GM19438 (cell line): Measurements from ENCODE around the gene CAPN2.
A peak's percentile ranks its signal among the peaks of the same experiment; 100 is the strongest.
"Not testable (repeated sequence)": the region's sequence is repeated elsewhere in the genome, so short reads cannot be mapped to it uniquely, and the experiment has no call there.

Experiments
- ATAC-seq: cut with Tn5 transposase; IDR thresholded peaks from one replicate; pipeline ENCODE4 v1.9.1; 2021; ENCODE audit warnings: low read depth; ENCODE audit not compliant: unreplicated experiment

Gene CAPN2

GRCh38 chr1:223736638-223737037 is 24.3 kb downstream of the CAPN2 start:
- not testable (repeated sequence) for ATAC-seq

GRCh38 chr1:223737342-223737741 is 25.0 kb downstream of the CAPN2 start:
- no peak for ATAC-seq

DNA sequence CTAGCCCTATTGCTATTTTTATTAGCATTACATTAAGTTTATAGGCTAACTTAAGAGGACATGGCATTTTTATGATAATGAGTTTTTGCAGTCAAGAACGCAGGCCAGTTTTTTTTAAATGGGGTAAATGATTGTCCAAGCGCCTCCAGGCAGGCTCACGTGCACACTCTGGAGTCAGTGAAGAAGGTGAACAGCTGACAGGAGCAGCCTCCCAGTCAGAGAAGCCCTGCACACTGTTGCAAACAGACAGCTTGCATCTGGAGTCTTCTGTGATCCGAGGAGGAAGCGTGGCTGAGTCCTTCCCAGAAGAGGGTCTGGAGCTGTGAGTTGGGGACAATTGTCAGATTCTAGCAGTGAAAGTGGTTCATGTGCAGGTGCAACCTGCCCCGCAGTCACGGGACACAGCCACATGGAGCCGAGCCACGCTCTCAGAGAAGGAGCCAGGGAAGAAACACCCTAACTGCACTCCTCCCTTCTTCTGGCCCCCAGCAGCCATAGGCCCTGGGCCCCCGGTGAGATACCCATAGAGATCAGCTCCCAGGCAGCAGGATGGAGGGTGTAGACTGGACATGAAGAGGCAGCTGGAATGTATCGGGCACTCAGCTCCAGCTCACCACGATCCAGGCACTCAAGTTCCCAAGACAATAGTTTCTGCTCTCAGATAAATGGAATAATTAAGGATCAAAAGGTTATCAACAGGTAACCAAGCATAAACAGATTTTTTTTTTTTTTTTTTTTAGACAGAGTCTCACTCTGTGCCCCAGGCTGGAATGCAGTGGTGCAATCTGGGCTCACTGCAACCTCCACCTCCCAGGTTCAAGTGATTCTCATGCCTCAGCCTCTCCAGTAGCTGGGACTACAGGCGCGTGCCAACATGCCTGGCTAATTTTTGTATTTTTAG is 26.4 kb downstream of the CAPN2 start:
- no peak for ATAC-seq

DNA sequence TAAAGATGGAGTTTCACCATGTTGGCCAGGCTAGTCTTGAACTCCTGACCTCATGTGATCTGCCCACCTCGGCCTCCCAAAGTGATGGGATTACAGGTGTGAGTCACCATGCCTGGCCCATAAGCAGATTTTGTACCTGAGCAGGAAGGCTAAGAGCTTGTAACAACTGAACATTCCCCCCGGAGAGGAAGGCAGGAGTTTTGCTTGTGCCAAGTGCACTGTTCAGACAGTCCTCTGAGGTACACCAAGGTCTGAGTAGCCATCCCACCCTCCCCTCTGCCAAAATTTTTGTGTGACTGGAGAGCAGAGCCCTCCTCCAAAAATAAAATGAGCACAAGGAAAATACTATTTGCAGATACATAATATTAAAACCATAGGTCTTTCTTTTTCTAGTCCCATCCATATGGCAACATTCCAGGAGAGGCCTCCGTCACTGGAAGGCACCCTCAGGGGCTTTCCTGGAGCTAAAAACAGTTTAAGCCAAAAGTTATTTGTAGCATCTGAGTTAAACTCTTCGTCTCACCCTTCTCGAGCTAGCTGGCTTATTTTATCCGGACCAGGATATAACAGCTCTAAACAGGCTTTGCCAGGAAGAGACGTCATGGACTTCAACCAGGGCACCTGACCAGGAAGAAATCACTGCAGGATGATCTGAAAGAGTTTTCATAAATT is 27.2 kb downstream of the CAPN2 start:
- no peak for ATAC-seq

GRCh38 chr1:223740038-223740736 is 27.8 kb downstream of the CAPN2 start:
- ATAC-seq: not testable (repeated sequence)

DNA sequence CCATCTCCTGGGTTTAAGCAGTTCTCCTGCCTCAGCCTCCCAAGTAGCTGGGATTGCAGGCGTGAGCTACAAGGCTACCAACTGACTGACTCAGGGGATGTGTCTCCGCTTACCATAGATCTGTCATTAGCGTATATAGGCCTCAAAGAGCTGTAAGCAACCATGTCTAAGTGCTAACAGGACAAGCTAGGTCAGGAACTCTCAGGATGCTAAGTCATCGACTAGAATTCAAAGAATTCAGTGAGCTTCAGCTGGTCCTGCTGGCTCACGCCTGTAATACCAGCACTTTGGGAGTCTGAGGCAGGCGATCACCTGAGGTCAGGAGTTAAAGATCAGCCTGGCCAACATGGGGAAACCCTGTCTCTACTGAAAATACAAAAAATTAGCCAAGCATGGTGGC is 29.5 kb downstream of the CAPN2 start:
- no peak for ATAC-seq

DNA sequence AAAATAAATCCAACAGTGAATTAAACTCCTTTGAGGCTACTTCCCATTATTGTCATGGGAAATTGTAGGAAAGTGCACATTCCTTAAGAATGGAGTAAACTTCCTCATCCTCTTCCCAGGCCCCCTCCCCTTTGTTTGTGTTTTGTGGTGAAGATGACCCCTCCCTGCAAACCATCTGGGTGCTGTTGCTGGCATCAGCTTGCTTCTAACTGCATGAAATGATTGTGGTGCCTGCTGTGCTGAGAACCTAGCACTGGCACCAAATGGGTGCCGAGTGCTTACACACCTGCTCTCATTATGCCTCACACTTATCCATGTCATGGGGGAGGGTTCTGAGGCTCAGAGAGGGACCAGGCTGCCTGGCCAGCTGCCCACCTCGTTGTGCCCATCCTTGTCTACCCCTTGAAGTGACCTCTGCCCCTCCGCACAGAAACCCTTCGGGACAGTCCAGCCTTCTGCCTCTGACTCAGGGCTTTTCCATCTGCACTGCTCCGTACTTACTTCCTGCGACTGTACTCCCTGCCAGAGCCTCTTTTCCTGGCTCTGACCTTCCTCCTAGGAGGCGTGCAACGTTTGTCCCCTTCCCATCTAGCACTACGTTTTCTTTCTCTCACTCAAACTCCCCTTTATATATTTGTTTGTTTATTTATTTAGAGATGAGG is 30.6 kb downstream of the CAPN2 start:
- no peak for ATAC-seq

- ATAC-seq: no peak
Measured at GRCh38 chr1:223745731-223746130, 33.4 kb downstream of the CAPN2 start.

- ATAC-seq: no peak
Measured at GRCh38 chr1:223747838-223748335, 35.5 kb downstream of the CAPN2 start.

DNA sequence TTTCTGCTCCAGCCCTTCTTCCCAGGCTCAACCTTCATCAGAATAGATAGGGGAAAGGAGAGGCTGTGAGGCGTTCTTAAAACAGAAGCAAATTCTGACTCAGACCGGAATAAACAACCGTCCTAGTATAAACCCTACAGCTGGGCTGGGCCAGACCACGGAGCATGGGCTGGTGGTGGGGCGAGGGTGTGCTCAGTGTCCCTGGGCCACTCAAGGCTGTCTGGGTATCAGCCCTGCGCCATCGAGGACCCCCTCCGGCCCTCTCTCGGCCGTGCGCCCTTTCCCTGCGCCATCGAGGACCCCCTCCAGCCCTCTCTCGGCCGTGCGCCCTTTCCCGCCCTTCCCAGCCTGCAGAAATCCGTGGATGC is 36.0 kb downstream of the CAPN2 start:
- ATAC-seq: peak; percentile 55

- ATAC-seq: peak; percentile 59
Measured at GRCh38 chr1:223748773-223749733, 36.7 kb downstream of the CAPN2 start.

DNA sequence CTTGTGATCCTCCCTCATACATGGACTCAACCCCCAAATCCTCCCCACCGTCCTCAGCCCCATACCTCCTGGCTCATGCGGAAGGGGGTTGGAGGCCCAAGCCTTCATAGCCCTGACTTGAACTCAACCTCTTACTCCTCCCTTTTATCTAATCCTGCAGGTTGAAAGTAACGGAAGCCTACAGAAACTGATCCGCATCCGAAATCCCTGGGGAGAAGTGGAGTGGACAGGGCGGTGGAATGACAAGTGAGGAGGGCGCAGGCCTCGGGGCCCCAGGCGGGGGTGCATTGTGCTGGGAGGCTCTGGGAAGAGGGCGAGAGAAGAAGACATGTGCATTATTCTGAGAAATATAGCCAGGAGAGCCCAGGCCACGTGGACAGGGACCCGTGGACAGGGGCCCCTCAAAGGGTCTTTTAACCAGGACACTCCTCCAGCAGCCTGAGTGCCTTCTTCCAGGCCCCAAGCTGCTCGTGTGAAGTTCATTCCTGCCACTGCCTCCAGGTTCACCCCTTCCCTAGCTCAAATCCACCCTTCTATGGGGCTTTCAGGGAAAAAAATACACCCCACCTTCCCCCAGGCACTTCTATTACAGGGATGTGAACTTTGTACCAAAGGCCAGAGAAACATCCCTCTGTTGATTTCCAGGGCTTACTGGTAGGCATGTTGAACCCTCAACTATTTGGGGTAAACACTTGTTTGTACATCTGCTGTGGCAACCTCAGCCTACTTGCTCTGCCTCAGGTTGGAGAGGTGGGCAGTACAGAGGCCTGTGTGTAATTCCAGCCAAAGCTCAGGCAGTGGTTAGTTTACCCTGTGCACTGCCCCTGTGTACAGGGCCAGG is 38.6 kb downstream of the CAPN2 start:
- ATAC-seq: no peak

- ATAC-seq: no peak
Measured at GRCh38 chr1:223751696-223752095, 39.4 kb downstream of the CAPN2 start.

GRCh38 chr1:223752721-223753515 is 40.6 kb downstream of the CAPN2 start:
- no peak for ATAC-seq

DNA sequence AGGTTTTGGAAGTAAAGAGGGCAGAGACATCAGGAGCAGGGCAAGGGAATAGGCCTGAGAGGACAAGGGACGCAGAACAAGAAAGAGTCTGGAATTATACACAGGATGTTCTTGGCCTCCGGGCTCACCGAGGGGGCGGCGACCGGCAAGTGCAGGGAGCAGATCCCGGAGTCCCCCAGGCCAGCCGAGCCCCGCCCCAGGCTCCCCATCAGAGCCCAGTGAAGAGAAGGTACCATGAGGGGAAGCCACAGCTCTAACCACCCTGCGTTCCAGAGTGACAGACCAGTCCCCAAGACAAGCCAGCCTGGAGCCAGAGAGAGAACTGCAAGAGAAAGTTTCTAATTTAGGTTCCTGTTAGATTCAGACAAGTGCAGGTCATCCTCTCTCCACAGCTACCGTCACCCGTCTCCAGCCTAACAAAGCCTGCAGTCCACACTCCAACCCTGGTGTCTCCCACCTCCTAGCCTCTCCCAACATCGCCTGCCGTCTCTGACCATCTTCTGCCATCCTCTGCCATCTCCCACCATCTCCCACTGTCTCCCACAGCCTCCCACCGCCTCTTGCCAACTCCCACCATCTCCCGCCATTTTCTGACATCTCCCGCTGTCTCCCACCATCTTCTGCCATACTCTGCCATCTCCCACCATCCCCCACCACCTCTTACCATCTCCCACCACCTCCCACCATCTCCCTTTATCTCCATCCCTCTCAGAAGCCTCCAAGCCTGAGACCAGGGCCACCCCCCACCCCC is 42.5 kb downstream of the CAPN2 start:
- no peak for ATAC-seq

GRCh38 chr1:223755432-223755792 is 43.1 kb downstream of the CAPN2 start:
- ATAC-seq: no peak
